ENCODE results near the gene DDX23. TPM values are rescaled to one million over a fixed set of nuclear protein-coding genes. Genes with fewer than 3 reads are reported as not detected.

DDX23 gene
- total and polyA plus RNA-seq, 2 of the 4 experiments (the other 2 are of a cell fraction), result 61.8 to 81.9 TPM

- in situ Hi-C loops (cut with MboI; ENCODE audit: low sequenced_read_pairs) (no loop called here), intact Hi-C loops (cut with micrococcal nuclease) (no loop called here), dilution Hi-C loops (cut with HindIII; ENCODE audit: low sequenced_read_pairs, unreplicated experiment) (no loop called here)
- Histone ChIP-seq H3K27me3 (ENCODE audit: control insufficient read depth, insufficient read depth, low read length) (no peaks in the 10 kb centered on the region), H4K5ac (ENCODE audit: low read depth, low read length) (no peak overlapping the region), H3K4me1 (ENCODE audit: control insufficient read depth, insufficient read depth, low read length) (no peaks in the 10 kb centered on the region), H3K18ac (ENCODE audit: low read depth, low read length) (no peak overlapping the region), H3K4me3 (ENCODE audit: insufficient read depth, low read depth, low read length) (no peak overlapping the region), H4K20me1 (ENCODE audit: insufficient read depth, low read length) (peaks cover 27% of the 10 kb centered on the region), H3K14ac (replicated peaks; ENCODE audit: low read depth, low read length) (no peak overlapping the region), H3K4ac (ENCODE audit: low read depth, low read length) (no peak overlapping the region), H3K23ac (ENCODE audit: low read depth, low read length) (no peak overlapping the region), H2BK120ac (ENCODE audit: low read depth, low read length) (no peak overlapping the region), H3K56ac (ENCODE audit: extremely low read depth, insufficient read depth, low read length) (no peak overlapping the region), H3K36me3 (ENCODE audit: control insufficient read depth, insufficient read depth, low read length) (peaks cover 93% of the 10 kb centered on the region), H3K79me1 (ENCODE audit: low read depth in 1 of 2, low read length in 2 of 2) (peaks cover 0 to 18% of the 10 kb centered on the region in 2 experiments; a peak in 2 of 4 replicates), H2BK20ac (ENCODE audit: low read depth, low read length) (no peak overlapping the region), H3K9me3 (ENCODE audit: control insufficient read depth, insufficient read depth, low read length) (no peaks in the 10 kb centered on the region), H3K9me1 (ENCODE audit: insufficient read depth, low read length) (no peaks in the 10 kb centered on the region; the same call in none of the 2 replicates), H2BK15ac (ENCODE audit: low read depth, low read length) (no peak overlapping the region), H3K4me2 (ENCODE audit: low read depth, low read length) (no peak overlapping the region), H3K9ac (ENCODE audit: low read depth, low read length) (no peak overlapping the region), H2AK9ac (replicated peaks; ENCODE audit: low read depth, low read length, poor library complexity) (no peak overlapping the region), H2AFZ (replicated peaks; ENCODE audit: low read length, poor library complexity) (no peak overlapping the region), H2BK5ac (ENCODE audit: low read depth, low read length, poor library complexity, severe bottlenecking) (no peak overlapping the region), H4K8ac (ENCODE audit: low read depth in 2 of 2, low read length in 2 of 2) (no peak overlapping the region), H3K27ac (ENCODE audit: insufficient read depth, low read length) (no peak overlapping the region), H4K91ac (ENCODE audit: insufficient read depth, low read depth, low read length) (no peak overlapping the region), H2AK5ac (ENCODE audit: low read depth, low read length) (no peak overlapping the region)
- ChIA-PET CTCF (interaction anchor here (0.6 to 1.4 kb wide), 2 partner anchors 13 to 171 kb away, joined by 5 read pairs; no protein-coding TSS in a partner anchor), POLR2A (ENCODE audit: unreplicated experiment) (interaction anchor here (1.0 kb wide), 1 partner anchor 9 kb away, joined by 3 read pairs; the partner anchor contains the start of gene CACNB3)
- DNase-seq (no peak), ATAC-seq (ENCODE audit: low read depth) (no peak)
- WGBS, 2 experiments (ENCODE audit: extremely low coverage in 2 of 2, insufficient read length in 1 of 2), result 88% methylated on average over 5 of the region's 17 CpGs; no CpG with 5 or more reads in 1 of the 2 experiments
- TF ChIP-seq CEBPB (IDR thresholded peaks at IDR 0.05; ENCODE audit: low read depth, low read length), result no peak
- no peak for TF ChIP-seq CHD1 (IDR thresholded peaks at IDR 0.05; ENCODE audit: low read depth, low read length)
- BruUV-seq (replicated peaks), result no TSS peak
Observed at GRCh38 chr12:48827513-48828096, 24.4 kb downstream of the DDX23 start.
